Stomach (tissue), 9 donors: ENCODE results near the gene THSD4. TPM values are rescaled to one million over a fixed set of nuclear protein-coding genes. Genes with fewer than 3 reads are reported as not detected.
A peak's percentile ranks its signal among the peaks of the same experiment; 100 is the strongest.

Experiments used
- DNase-seq, 2 donors: peaks; one replicate each; pipeline versions ENCODE4 v3.0.0 to v3.0.0-alpha.2; 2013 to 2019
- H3K27ac ChIP-seq, 5 donors: fragments of 200-600 bp in 4 of 5; sonication (generic) in 4 of 5; one replicate each; pipeline ENCODE4 v1.5.1; 2013 to 2019; ENCODE audit warnings: mild to moderate bottlenecking in 1 of 5, moderate library complexity in 1 of 5
- H3K27me3 ChIP-seq, 3 donors: fragments of 200-600 bp; sonication (generic); one replicate each; pipeline ENCODE4 v1.5.1; 2017 to 2019; ENCODE audit warnings: mixed run types in 1 of 3
- H3K36me3 ChIP-seq, 4 donors: fragments of 200-600 bp; sonication (generic); 1 replicate in 3 of 4; 2 replicates in 1 of 4; pipeline ENCODE4 v1.5.1; 2016 to 2019
- H3K4me1 ChIP-seq, 4 donors: fragments of 200-600 bp; sonication (generic); one replicate each; pipeline ENCODE4 v1.5.1; 2016 to 2019
- H3K4me3 ChIP-seq, 4 donors: fragments of 200-600 bp; sonication (generic) in 3 of 4; one replicate each; pipeline ENCODE4 v1.5.1; 2016 to 2019; ENCODE audit warnings: mild to moderate bottlenecking in 1 of 4
- H3K9me3 ChIP-seq, 4 donors: fragments of 200-600 bp; sonication (generic); one replicate each; pipeline ENCODE4 v1.5.1; 2016 to 2019
- CTCF ChIP-seq, 7 experiments: fragments of 450-650 bp in 4 of 7; fragments of 200-600 bp in 3 of 7; sonication (generic) in 3 of 7; IDR thresholded peaks; one replicate each; pipeline ENCODE4 v1.5.1; 2016 to 2019; ENCODE audit warnings: antibody characterized with exemption in 7 of 7, control low read depth in 2 of 7, mild to moderate bottlenecking in 1 of 7
- EP300 ChIP-seq: sonication (generic); formaldehyde crosslinking; IDR thresholded peaks from one replicate; pipeline ENCODE4 v1.6.1; 2017; ENCODE audit warnings: antibody characterized with exemption
- POLR2A ChIP-seq, 4 donors: fragments of 450-650 bp; IDR thresholded peaks; one replicate each; pipeline ENCODE4 v1.6.1; 2016; ENCODE audit warnings: antibody characterized with exemption in 4 of 4, control low read depth in 2 of 4, mild to moderate bottlenecking in 1 of 4, moderate library complexity in 1 of 4
- POLR2AphosphoS5 ChIP-seq, 3 donors: sonication (generic); formaldehyde crosslinking; IDR thresholded peaks; one replicate each; pipeline ENCODE4 v1.6.1; 2016; ENCODE audit warnings: antibody characterized with exemption in 3 of 3
- WGBS, 5 donors: extraction: QIAGEN DNeasy Blood & Tissue Kit in 3 of 5; methylation state at CpG; one replicate each; pipeline versions ENCODE4 v1.1.5 to v1.1.7; 2013 to 2018; 5-methylcytosine and 5-hydroxymethylcytosine counted together
- intact Hi-C: fragments of 100-400 bp; cut with DNase I; formaldehyde crosslinking; loops from one replicate; pipeline ENCODE4 v1.15.1; 2023; ENCODE audit warnings: low total_unique reads
- polyA plus RNA-seq, 3 donors: library from polyadenylated mRNA; stranded (reverse); fragments of 200-250 nt; gene quantifications; one replicate each; pipeline ENCODE4 v1.2.3, GENCODE V29; 2013
- total RNA-seq, 5 donors: library from RNA; depleted of rRNA; stranded (reverse); fragments of >200 nt; gene quantifications; one replicate each; pipeline versions ENCODE4 v1.1.0 to v1.2.3, GENCODE V29; 2014 to 2016
- donor health status: healthy with polysubstance abuse.
- donor health status: Bipolar disorder and iron deficiency.
- donor health status: healthy.

The THSD4 gene
- total and polyA plus RNA-seq, 8 donors, result 1.8 to 79.4 (median 22.0) TPM

DNA sequence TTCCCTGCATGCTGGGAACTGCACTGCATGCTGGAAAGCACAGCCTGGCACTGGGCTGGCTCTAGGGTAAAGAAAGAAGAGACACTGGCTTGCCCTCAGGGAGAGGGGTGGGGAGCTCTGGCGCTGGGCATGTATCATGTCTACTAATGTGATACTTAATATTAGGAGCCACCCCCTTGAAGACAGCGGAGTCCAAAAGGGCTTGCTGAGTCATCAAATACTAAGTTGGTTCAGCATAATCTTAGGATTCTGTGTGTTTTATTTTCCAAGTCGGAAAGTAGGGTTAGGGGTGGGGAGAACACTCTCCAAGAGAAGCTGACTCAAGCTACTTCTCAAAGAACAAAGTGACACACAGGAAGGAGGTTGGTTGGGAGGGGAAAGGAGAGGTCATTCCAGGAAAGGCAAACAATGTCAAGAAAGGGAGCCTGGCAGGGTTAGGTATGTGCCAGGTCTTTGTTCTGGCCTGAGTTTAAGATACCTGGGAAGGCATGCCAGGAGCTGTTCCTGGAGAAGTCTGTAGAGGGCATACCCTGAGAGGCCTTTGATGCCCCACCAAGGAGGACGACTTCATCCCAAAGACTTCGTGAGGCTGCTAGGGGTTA lies 457.3 kb downstream of the THSD4 start:
- TF ChIP-seq EP300 (no peak), POLR2AphosphoS5 (IDR thresholded peaks at IDR 0.05) (peak in 2 of 3 donors; percentile 50 to 81), CTCF (IDR thresholded peaks at IDR 0.05) (peak in 4 of 7 experiments; percentile 34 to 53 (median 40))
- Histone ChIP-seq H3K27me3 (no peaks in the 10 kb centered on the region), H3K4me3 (no peak overlapping the region), H3K36me3 (no peaks in the 10 kb centered on the region), H3K4me1 (peaks cover 0 to 18% (median 8%) of the 10 kb centered on the region in 4 donors), H3K27ac (peak overlapping the region; percentile 61 to 80 (median 69)), H3K9me3 (no peaks in the 10 kb centered on the region)
- DNase-seq, result peak; percentile 65 to 76
- intact Hi-C loops, result no loop called here
- WGBS, 5 donors, result 26 to 47% (median 32%) methylated on average over 5 of the region's 5 CpGs

DNA sequence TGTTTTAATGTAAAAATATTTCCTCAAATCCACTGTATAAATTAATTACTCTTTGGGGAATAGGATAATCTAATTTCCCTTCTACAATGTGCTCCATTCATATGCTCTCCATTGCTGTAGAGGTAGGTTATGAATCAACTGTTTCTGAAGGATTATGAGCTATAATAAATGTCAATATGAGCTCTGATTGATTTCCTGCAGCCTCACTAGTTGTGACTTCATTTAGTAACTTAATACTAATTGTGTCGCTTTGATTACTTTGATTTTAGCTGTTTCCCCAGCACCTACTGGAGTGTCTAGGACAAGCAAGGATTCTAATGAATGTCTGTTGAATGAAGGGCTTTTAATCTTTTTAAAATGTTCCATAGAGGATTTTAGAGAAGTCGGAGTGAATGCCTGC lies 458.3 kb downstream of the THSD4 start:
- H3K4me3 ChIP-seq, result no peak overlapping the region
- no peaks in the 10 kb centered on the region for H3K9me3 ChIP-seq
- H3K36me3 ChIP-seq, result no peaks in the 10 kb centered on the region
- no peaks in the 10 kb centered on the region for H3K27me3 ChIP-seq
- WGBS, 5 donors, result 64 to 90% (median 88%) methylated on average over 2 of the region's 2 CpGs
- intact Hi-C loops, result no loop called here
- TF ChIP-seq CTCF (IDR thresholded peaks at IDR 0.05), result no peak
- no peak for TF ChIP-seq EP300
- no peak for TF ChIP-seq POLR2AphosphoS5 (IDR thresholded peaks at IDR 0.05)
- TF ChIP-seq POLR2A (IDR thresholded peaks at IDR 0.05), result no peak
- H3K27ac ChIP-seq, result peak overlapping the region in 2 of 5 donors; percentile 22 to 61
- no peak for DNase-seq
- H3K4me1 ChIP-seq, result peaks cover 0 to 18% (median 8%) of the 10 kb centered on the region in 4 donors

GRCh38 chr15:71575474-71576045 lies 460.3 kb downstream of the THSD4 start:
- Histone ChIP-seq H3K27me3 (no peaks in the 10 kb centered on the region), H3K9me3 (no peaks in the 10 kb centered on the region), H3K4me3 (no peak overlapping the region), H3K36me3 (no peaks in the 10 kb centered on the region), H3K4me1 (peaks cover 0 to 18% (median 8%) of the 10 kb centered on the region in 4 donors), H3K27ac (no peak overlapping the region)
- no peak for DNase-seq
- intact Hi-C loops, result no loop called here
- 62 to 74% (median 66%) methylated on average over 5 of the region's 5 CpGs for WGBS, 5 donors
- TF ChIP-seq POLR2AphosphoS5 (IDR thresholded peaks at IDR 0.05), result no peak
- TF ChIP-seq CTCF (IDR thresholded peaks at IDR 0.05), result peak in 4 of 7 experiments; percentile 19 to 62 (median 34)

DNA sequence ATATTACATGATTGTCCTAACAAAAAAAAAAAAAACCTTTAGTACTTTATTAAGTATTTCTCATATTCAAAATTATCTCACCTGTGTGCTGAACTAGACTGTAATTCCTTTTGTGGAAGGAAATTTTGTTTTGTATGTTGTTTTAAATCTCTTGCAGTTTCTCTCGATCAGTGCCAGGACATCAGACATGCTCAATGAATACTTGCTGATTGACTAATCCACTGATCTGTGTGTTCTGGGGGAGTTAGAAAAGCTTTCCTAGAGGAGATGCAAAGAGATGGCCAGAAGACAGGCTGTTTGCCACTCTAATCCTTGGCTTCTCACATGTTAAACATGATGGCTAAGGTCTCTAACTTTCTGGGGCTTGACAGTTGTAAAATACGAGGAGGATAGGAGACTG lies 461.8 kb downstream of the THSD4 start:
- H3K4me1 ChIP-seq, result peaks cover 0 to 12% (median 5%) of the 10 kb centered on the region in 4 donors
- no peaks in the 10 kb centered on the region for H3K36me3 ChIP-seq
- no peaks in the 10 kb centered on the region for H3K9me3 ChIP-seq
- DNase-seq, result no peak
- H3K27me3 ChIP-seq, result no peaks in the 10 kb centered on the region
- intact Hi-C loops, result no loop called here
- 58 to 66% (median 62%) methylated on average over 2 of the region's 2 CpGs for WGBS, 5 donors
- H3K27ac ChIP-seq, result no peak overlapping the region
- TF ChIP-seq POLR2A (IDR thresholded peaks at IDR 0.05) (no peak), POLR2AphosphoS5 (IDR thresholded peaks at IDR 0.05) (no peak), EP300 (no peak), CTCF (IDR thresholded peaks at IDR 0.05) (no peak)
- H3K4me3 ChIP-seq, result no peak overlapping the region
